Stimulated activated naive CD4-positive, alpha-beta T cell treated with Interleukin-2 at 50 U/mL for 16 hours (primary cell): ENCODE measurements around the gene TGFBR1.

Source experiments
- DNase-seq: peaks from one replicate; lab custom pipeline; 2025; lab: John Stamatoyannopoulos, UW

Gene TGFBR1

DNA sequence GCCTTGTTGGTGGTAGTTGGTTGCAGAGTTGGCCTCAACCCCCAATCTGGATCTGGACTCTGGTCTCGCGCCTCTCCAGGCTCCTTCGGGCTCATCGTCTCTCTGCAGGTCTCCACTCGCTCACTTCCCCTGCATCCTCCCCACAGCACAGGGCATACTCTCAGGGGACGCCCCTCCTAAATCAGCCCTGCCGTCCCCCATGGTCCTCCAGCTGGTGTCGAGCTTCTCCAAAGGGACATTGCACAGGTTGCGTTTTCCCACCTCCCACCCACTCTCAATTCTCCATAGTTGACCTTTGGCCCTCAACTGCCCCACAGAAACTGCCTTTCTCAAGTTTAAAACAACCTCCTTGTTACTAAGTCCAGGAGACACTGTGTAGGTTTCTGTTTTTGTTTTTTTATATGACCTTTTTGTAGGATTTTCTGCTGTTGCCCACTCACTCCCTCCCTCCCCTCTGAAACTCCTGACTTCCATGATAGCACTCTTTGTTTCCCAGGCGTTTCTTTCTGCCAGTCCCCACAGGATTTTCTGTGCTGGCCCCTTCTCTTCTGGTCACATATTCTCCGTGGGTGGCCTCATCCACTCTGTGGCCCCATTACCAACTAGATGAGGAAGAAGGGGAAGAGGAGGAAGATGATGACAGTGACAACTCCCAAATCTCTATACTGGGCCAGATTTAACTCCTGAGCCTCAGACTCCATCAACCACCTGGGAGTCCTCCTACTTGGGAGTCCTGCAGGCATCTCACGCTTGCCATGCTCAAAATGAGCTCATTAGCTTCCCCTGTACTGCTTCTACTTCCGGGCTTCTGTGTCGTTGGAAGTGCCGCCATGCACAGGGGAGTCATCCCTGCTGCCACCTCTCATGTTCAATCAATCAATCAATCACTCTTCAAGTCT is 66.6 kb downstream of the TGFBR1 start:
- no peak for DNase-seq

DNA sequence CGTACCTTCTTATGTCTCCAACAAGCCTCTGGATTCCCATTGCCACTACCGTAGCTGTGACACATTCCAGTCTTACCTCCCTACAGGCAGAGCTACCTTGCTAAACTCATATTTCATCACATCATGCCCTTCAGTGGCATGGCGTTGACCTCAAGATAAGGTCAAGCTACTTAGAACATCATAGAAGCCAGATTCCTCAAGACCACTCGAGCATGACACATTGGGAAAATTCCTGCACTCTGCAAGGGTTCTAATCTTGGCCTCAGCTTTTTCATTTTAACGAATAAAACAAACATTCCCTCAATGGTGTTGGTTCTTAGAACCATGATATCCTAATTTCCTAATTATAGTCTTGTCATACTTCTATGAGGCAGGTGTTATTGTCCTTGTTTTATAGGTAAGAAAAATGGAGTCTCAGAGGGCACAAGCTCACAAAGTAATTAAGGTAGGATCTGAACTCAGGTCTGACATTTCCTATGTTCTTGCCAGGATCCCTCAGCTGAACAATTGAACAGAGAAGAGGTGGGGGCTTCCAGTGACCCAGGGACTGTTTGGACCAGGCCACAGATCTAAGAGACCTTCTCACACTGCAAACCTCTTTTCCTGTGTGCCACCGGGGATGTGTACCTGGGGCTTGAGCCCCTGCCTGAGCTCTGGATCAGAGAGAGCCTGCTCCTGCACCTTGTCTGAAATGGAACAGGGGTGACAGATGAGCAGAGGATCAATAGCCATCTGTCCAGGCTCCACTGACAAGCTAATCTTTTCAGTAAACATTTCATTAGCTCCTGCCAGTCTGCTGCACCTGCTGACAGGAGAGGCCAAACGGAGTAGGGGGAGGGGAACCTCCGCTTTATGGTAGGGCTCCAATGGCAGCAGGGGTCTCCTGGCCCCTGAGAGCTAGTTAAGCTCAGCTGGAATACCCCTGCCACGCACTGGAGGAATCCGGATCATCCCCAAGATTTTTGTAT is 67.5 kb downstream of the TGFBR1 start:
- DNase-seq, result no peak

DNA sequence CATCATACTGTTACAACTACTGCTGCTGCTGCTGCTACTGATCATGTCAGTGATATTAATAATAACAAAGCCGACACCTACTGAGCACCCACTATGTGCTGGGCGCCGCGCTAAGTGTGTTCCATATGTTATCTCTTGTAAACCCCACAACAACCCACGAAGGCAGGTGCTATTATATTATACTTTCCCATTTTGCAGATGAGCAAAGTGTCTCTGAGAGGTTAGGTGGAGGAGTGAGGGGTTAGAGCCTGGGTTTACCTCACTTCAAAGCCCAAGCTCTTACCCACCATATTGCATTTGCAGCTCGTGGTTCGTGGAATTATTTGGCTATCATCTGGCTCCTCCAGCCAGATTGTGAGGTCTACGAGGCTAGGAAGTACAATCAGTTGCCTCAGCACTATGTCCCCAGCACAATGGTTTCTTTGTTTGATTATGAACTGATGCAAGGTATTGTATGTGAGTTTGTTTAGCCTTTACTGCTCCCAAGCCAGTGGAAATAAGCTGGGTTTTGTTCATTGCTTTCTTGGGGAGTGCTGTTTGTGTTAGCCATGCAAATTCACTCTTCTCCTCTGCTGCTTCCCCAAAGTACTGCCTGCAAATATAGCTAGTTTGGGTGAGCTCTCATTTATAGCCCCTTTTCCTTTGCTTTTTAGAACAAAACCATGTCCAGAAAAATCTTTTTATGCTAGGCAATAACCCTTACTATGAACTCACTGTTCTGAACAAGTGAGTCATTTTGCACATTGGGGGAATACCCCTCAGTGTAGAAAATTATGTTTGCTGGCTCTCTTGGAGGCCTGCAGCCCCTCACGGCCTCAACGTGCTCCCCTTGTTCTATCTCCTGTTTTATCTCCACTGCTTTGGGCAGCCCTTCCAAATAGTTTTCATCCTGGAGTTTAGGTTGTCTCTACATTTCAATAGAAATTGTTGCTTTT is 68.9 kb downstream of the TGFBR1 start:
- DNase-seq, result no peak

DNA sequence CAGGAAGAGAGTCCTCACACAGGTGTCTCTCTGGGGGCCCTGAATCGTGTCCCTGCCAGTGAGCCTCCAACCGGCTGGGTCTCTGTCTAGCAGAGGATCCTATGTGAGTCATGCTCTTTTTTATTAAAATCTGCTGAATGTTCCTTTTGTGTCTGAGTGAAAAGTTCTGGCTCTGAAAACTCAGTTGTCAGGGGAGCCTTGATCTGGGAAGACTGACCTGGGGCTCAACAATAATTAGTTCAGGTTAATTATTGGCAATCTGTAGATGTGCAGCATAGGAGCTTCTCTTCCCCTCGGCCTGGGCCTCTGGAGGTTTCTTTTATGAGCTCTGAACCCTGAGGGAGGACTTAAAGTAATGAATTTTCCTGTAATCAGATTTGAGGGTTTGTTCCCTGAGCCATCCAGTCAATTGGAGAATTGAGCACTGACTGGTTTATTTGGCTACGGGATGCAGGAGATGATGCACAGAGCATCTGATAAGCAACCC is 71.7 kb downstream of the TGFBR1 start:
- no peak for DNase-seq

DNA sequence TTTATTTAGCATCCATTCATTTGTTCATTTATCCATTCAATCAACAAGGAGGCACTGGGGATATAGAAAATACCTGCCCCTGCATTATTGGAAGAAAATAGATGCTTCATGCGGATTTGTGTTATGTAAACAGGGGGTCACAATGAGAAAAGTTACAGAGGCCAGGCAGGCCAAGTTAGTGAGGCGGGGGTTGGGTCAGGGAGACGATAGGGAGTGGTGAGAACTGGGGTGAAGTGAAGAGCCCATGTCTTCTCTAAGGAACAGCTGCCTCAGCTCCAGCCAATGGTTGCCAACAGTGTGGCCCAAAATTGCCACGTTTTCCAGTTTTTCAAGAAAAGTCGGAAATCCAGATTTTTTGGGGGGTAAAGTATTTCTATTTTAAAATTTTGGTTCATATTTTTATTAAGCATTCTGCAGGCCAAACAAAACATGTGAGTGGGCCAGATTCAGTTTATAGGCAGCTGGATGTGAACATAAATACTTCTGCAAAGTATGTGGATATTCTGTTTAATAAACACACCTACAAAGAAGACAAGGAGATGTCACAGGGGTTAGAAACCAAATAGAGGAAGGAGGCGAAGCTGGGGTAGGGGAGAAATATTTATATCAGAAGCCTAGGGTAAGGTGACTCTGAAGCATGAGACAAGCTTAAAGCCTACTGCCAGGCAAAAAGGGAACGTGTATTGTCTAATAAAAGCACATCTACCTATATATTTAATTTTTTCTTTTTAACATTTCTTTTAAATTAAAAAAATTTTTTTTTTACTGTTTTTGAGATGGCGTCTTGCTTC is 72.9 kb downstream of the TGFBR1 start:
- DNase-seq, result no peak

DNA sequence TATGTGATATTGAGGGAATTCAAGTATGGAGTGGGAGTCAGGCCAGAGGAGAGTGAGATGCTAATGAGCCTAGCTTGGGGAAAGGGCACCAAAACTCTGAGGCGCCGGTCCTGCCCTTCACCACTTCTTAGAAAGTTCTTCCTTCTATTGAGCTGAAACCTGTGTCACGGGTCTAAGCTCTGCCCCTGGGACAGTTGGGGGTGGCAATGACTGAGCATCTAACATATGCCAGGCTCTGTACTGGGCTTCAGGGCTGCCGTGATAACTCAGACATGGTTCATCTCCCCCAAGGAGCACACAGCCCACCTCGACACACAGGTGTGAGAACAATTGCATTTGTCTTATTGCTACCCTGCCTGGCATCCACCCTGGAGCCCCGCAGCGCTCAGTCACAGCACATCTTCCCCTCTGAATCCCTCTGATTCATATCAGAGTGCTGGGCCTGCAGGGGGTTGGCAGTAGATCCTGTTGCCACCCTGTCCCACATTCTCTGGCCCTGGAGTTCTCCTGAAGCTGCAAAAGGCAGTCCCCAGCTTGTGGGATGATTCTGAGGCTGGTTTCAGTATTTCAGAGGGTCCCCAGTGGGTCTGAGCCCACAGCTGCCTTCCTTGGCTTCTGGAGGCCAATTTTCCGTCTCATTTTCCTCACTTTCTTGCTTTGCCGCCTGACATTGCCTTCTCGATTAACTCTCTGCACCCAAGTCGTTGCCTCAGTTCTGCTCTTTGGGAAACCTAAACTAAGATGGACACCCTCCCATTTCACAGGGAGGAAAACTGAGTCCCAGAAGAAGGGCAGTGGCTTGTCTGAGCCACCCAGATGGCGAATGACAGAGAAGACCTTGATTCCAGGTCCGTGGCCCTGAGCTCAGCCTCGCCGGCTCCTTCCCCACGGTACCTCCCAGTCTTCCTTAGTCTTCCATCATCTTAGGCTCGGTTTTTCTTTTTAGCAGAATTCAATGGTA is 74.3 kb downstream of the TGFBR1 start:
- DNase-seq, result no peak

DNA sequence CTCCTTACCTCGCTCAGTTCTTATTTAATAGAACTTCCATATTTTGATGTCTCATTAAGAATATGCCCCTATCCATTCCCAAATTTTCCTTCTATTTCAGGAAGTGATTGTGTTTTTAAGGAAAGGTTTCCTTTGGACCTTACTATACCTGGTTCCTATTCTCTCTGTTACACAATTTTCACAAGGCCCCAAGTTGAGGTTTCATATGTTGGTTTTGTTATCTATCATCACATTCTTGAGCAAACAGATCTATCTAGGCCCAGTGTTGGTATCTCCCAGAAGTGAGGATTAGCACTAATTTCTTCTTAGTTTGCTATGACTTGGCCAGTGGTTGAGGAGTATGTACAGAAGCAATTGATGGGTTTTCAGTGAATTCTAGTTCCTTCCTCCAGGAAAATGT is 75.3 kb downstream of the TGFBR1 start:
- DNase-seq, result no peak

DNA sequence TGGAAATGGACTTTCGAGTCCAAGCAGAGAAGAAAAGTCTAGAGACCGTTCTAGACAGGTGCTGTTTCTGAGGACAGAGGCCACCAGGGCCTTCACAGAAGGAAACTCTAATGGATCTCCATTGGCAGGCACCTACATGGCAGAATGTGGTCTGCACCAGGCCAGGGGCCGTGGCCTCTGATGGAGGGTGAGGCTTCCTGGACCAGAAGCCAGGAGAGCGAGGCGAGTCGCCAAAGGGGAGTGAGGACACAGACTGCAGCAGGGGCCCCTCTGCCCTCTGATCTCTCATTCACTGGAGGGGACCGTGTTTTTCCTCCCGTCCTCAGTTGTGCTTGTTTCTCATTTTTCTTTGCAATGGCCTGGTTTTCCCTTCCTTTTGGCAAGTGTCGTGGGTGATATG is 75.7 kb downstream of the TGFBR1 start:
- no peak for DNase-seq

DNA sequence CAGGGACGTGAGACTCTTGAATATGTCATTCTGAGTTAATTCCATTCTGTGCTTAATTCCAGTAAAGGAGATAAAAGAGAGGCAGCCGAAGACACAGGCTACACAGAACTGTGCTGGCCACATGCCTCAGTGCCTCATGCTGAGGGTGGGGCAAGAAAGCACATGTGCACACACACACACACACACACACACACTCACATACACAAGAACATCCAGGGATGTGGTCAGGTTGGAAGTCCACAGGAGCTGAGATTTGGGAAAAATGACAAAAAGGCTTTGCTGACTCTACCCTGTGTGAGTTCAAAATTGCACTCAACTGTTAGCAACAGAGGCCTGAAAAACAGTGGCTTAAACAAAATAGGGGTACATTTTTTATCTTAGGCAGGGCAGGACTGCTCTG is 76.3 kb downstream of the TGFBR1 start:
- no peak for DNase-seq

DNA sequence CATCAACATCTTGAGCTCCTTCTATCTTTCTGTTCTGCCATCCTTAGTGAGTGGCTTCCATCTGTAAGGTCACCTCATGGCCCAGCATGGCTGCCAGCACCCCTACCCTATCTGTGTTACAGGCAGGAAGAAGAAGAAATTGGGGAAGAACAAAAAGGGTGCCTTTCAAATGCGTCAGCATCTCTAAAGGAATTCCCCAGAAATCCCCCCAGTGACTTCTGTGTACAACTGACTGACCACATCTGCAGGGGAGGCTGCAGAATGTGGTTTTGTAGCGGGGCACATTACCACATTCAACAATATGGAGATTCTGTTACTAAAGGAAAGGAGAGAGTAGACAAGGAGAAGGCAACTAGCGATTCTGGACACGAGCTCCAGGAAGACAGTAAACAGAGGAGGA is 76.7 kb downstream of the TGFBR1 start:
- DNase-seq, result no peak

DNA sequence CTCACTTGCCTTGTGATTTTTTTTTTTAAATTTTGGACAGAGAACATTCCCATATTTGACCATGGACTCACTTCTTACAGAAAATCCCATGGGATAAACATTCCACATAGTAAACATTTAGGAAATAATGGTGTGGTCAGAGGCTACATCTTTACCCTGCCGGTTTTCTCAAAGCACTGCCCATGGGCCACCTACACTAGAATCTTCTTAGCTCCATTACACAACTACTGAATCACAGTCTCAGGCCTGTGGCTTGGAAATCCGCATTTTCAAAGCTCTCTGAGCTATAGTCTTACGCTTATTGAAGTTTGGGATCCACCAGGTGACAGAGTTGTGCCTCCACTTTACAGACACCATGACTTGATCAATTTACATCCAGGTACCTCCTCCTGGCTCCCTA is 77.4 kb downstream of the TGFBR1 start:
- DNase-seq, result no peak

DNA sequence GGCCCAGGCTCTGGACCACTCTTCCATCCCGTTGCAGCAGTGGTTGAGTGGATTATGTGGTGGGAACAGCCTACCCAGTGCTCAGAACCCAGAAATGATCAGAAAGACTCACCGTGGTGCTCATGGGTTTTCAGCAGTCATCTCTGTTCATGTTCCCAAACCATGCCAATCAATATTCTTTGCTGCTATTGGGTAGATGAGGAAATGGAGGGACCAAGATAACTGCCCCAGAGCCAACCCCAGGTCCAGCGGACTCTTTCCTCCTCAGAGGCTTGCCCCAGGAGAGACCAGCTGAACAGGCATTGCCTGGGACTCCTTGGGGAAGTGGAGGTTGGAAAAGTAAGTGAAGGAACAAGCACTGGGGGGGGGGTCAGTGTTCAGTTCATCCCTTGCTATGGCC is 78.7 kb downstream of the TGFBR1 start:
- DNase-seq, result no peak

DNA sequence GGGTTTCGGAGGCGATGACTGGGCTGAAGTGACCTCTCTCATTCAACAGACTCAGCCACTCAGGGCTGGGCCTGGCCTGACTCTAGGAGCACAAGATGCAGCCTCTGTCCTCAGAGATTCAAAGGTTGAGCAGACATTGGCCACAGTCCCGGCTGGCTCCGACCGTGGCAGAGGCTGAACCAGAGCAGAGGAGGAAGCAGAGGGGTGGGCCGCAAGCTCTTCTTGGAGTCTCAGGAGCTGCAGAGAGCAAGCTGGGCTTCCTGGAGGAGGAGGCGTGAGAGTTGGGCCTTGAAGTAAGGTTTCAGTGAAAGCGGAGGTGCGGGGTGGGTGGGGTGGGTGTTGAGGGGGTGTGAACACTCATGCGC is 79.2 kb downstream of the TGFBR1 start:
- DNase-seq, result no peak

DNA sequence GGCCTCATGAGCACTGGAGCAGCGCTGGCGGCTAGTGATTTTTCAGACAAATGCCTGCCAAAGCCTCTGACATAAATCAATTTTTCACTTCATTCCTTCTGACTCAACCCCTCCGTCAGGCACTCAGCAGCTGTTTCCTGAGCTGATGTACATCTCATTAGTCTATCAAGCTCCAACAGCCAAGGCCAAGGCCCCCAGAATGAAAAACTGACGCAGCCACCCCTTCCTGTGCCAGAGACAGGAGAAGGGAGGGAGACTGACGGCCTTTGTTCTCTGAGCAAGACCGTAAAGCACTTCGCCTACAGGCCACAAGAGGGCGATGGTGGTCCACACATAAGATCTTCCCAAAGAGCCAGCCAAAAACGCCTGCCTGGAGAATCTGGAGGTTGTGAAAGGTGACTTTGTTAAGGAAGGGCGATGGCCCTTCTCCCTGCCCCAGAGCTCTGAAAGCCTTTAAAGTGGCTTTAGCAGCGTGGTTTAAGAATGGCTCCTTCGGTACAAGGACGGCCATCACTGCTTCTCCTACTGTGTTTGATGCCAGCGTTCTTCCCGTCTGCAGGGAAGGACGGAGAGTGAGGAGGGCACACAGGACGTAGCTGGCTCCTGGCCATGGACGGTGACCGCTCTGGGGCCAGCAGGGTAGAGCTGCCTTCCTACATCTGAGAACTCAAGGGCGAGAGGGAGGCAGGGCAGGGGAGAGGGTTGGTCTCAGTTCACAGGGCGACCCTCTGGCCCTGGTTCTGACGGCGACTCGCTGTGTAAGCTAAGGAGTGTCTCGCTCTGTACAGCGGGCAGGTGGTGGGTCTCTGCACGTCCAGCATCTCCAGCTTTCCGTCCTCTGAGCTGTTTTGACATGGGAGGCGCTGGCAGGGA is 79.8 kb downstream of the TGFBR1 start:
- DNase-seq, result peak; percentile 60

DNA sequence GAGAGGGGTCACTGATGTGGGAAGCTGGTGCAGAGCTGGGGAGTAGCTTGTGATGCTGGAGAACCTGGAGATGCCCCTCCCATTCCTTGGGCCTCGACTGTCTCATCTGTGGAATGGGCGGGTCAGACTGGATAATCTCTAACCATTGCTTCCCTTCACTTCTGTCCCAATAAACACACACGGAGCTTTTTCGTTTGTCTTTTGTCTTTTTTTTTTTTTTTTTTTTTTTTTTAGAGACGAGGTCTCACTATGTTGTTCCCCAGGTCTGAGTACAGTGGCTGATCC is 80.4 kb downstream of the TGFBR1 start:
- DNase-seq, result no peak

DNA sequence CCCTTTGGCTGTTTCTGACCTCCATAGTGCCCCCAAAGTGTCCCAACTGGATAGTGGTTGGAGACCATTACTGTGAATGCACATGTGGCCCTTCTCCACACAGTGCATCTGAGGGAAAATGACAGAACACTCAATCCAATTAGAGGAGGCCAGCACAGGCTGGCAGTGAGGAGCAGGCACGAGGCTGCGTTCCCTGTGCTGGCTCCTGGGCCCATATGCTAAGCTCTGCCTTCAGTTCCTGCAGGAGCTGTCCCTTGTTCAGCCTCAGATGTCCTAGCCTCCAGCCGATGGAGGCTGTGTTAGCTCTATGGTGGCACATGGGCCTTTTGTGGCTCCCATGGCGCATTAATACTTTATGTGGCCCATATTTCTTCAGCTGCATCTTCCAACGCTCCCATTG is 81.0 kb downstream of the TGFBR1 start:
- no peak for DNase-seq

DNA sequence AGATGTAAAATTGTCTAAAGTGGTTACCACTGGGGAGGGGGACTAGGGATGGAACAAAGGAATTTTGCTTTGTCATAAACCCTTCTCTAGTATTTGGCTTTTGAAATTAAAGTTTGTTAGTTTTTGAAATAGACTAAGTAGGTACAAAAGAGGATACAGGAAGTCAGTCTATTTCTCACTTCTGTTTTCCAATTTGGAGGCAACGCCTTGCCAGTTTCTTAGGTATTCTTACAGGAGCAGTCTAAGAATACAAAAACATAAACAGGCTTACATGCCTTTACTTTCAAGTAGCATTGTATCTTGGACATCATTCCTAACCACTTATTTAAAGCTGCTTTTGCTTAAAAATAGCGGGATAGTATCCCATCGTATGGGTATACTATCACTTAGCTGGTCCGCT is 82.4 kb downstream of the TGFBR1 start:
- no peak for DNase-seq

DNA sequence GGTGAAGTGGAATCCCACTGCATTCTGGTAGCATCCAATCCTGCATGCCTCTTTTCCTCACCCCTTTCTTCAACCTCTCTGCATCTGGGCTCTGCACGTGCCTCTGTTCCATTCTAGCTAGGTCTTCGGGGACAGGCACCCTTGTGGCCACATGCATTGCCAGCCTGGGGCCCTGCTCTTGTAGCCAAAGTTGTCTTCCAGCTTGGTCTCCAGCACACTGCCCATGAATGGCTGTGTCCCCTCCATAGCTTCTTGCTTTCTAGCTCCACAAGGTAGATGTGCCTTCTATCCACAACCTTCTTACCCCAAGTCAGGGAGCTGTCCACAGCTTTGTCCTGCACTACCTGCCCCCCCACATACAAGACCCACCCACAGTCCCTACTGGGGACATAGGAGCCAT is 84.3 kb downstream of the TGFBR1 start:
- DNase-seq, result no peak
